Measurements from ENCODE around the gene LHFPL3. TPM values are rescaled to one million over a fixed set of nuclear protein-coding genes. Genes with fewer than 3 reads are reported as not detected.
"Not testable (repeated sequence)": the region's sequence is repeated elsewhere in the genome, so short reads cannot be mapped to it uniquely, and the experiment has no call there.

LHFPL3 gene
- total and polyA plus RNA-seq, 2 experiments from 2014 or later, result not detected

DNA sequence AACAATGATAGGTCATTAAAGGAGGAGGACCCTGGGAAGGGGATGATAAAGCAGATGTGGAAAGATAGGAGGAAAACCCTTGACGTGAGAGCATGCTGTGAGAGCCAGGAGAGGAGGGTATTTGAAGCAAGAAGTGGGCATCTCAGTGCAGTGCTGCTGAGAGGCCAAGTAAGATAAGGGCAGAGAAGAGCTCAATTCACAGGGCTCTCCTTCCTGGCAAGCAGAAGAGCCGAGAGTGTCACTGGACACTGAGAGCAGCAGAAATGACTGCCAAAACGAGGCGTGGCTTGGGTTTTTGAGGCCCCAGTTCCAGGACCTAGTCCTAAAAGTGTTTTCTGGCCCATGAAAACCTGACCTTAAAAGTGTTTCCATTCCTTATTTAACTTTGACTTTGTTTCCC, 213.5 kb downstream of the LHFPL3 start:
- TF ChIP-seq, protein P1, sequence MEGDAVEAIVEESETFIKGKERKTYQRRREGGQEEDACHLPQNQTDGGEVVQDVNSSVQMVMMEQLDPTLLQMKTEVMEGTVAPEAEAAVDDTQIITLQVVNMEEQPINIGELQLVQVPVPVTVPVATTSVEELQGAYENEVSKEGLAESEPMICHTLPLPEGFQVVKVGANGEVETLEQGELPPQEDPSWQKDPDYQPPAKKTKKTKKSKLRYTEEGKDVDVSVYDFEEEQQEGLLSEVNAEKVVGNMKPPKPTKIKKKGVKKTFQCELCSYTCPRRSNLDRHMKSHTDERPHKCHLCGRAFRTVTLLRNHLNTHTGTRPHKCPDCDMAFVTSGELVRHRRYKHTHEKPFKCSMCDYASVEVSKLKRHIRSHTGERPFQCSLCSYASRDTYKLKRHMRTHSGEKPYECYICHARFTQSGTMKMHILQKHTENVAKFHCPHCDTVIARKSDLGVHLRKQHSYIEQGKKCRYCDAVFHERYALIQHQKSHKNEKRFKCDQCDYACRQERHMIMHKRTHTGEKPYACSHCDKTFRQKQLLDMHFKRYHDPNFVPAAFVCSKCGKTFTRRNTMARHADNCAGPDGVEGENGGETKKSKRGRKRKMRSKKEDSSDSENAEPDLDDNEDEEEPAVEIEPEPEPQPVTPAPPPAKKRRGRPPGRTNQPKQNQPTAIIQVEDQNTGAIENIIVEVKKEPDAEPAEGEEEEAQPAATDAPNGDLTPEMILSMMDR (IDR thresholded peaks at IDR 0.05; ENCODE audit: low read depth, low read length), result no peak
- peaks cover 5% of the 10 kb centered on the region for H3K4me1 ChIP-seq (ENCODE audit: low read depth)
- H3K36me3 ChIP-seq, result no peaks in the 10 kb centered on the region
- no peaks in the 10 kb centered on the region for H3K9me3 ChIP-seq (ENCODE audit: low read depth)
- H3K4me3 ChIP-seq, result no peak overlapping the region
- H3K27ac ChIP-seq, result no peak overlapping the region
- no peaks in the 10 kb centered on the region for H3K27me3 ChIP-seq
- DNase-seq (ENCODE audit: low read depth in 1 of 2, low spot score in 1 of 2), result no peak

DNA sequence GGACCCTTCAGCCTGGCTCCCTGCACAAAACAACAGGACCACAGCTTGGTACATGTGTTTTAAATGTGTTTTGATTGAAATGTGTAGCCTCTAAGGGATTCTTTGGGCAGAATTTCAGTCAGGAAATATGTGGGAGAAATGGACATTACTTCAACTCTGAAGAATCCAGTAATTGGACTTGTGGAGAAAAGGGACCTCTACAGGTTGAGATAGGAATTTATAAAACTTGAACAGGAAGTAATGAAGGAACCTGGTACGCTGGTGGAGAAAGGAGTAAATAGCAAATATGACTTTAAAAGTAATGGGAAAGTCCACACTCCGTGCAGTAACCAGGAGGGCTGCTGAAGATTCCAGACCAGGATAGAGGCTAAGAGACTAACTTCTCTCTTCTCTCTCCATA, 220.5 kb downstream of the LHFPL3 start:
- no peak overlapping the region for H3K4me3 ChIP-seq
- H3K27ac ChIP-seq, result no peak overlapping the region
- H3K27me3 ChIP-seq, result no peaks in the 10 kb centered on the region
- H3K4me1 ChIP-seq (ENCODE audit: low read depth), result no peaks in the 10 kb centered on the region
- DNase-seq (ENCODE audit: low read depth in 1 of 2, low spot score in 1 of 2), result peak in 1 of 2 donors; percentile 8
- H3K36me3 ChIP-seq, result no peaks in the 10 kb centered on the region
- TF ChIP-seq, protein P1 (IDR thresholded peaks at IDR 0.05; ENCODE audit: low read depth, low read length), result no peak
- H3K9me3 ChIP-seq (ENCODE audit: low read depth), result no peaks in the 10 kb centered on the region

DNA sequence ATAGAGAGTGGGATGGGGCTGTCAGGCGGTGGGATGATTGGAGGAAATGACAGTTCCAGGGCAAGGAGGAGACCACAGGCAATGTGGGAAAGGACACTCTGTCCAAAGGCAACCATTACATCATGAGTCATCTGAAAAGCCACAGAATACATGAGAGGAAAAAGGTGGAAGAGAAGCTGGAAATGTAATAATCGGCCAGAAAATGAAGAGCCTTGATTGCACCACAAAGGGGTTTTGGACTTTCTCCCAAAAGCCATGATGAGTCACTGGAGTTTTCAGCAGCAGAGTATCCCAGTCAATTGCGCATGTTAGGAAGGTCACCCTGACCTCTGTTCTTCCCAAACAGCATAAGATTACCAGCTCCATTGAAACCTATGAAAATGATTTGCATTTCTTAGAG, 222.0 kb downstream of the LHFPL3 start:
- DNase-seq (ENCODE audit: low read depth in 1 of 2, low spot score in 1 of 2), result no peak
- Histone ChIP-seq H3K27me3 (no peaks in the 10 kb centered on the region), H3K4me3 (no peak overlapping the region), H3K9me3 (ENCODE audit: low read depth) (no peaks in the 10 kb centered on the region), H3K36me3 (no peaks in the 10 kb centered on the region), H3K4me1 (ENCODE audit: low read depth) (no peaks in the 10 kb centered on the region), H3K27ac (no peak overlapping the region)
- TF ChIP-seq, protein P1 (IDR thresholded peaks at IDR 0.05; ENCODE audit: low read depth, low read length), result no peak

DNA sequence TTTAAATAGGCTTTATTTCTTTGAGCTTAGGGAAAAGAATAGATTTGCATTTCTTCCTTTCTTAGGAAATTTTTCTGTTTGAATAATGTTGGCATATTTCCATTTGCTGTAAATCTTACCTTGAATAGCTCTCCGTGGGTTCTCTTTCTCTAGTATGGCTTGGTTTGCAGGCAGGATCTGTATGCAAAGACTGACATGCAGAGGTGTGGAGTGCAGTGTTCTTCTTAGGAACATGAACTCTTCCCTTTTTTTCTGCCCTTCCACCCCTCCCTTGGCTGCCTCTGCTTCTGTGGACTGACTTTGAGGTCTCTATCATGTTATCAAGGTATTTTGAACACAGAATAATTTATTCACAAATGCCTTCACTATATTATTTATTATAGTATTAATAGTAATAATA, 222.8 kb downstream of the LHFPL3 start:
- Histone ChIP-seq H3K9me3 (ENCODE audit: low read depth) (no peaks in the 10 kb centered on the region), H3K4me1 (ENCODE audit: low read depth) (no peaks in the 10 kb centered on the region)
- TF ChIP-seq, protein P1 (IDR thresholded peaks at IDR 0.05; ENCODE audit: low read depth, low read length), result no peak

DNA sequence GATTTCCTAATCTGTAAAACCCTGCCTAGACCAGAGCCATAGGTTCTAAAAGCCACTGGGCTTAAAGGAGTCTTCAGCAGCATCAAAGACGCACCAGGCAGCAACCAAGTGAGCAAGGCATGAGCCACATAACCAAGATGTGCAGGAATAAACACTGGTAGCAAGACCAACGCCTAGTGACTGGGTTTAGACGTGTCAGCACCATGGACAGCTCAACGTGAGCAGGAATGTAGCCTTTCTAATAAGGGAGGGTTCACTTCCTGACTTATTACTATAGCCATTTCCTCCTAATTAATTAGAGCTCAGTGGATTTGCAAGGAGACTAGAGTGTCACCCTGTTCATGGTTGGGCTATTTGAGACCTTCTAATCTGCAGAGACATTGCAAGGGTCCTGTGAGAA, 223.7 kb downstream of the LHFPL3 start:
- no peaks in the 10 kb centered on the region for H3K9me3 ChIP-seq (ENCODE audit: low read depth)
- no peaks in the 10 kb centered on the region for H3K4me1 ChIP-seq (ENCODE audit: low read depth)
- no peak overlapping the region for H3K27ac ChIP-seq
- H3K27me3 ChIP-seq, result no peaks in the 10 kb centered on the region
- H3K36me3 ChIP-seq, result no peaks in the 10 kb centered on the region
- no peak overlapping the region for H3K4me3 ChIP-seq
- peak; percentile 13 to 85 for DNase-seq (ENCODE audit: low read depth in 1 of 2, low spot score in 1 of 2)
- TF ChIP-seq, protein P1 (IDR thresholded peaks at IDR 0.05; ENCODE audit: low read depth, low read length), result no peak

More for the DNA sequence above, 222.8 kb downstream of the LHFPL3 start:
- Histone ChIP-seq H3K4me3 (no peak overlapping the region), H3K27ac (no peak overlapping the region), H3K27me3 (no peaks in the 10 kb centered on the region), H3K36me3 (no peaks in the 10 kb centered on the region)
- DNase-seq (ENCODE audit: low read depth in 1 of 2, low spot score in 1 of 2), result no peak

DNA sequence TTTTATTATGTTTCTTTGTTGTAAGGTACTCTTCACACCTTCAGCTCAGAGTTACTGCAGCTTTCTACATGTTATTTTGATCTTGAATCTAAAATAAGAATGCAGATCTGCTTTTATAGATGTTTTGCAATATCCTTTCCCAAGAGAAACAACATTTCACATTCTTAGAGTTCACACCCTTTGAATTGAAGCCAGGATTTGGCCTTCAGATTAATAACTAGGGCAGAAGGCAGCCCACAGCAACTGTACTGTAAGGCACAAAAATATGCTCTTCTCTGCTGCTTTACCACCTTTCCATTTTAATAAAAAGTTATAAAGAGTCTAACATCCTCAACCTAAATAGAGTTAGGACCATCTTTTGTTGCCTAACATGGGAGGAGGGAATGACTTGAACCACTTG, 224.7 kb downstream of the LHFPL3 start:
- no peaks in the 10 kb centered on the region for H3K9me3 ChIP-seq (ENCODE audit: low read depth)
- no peak overlapping the region for H3K4me3 ChIP-seq
- H3K36me3 ChIP-seq, result no peaks in the 10 kb centered on the region
- TF ChIP-seq, protein P1 (IDR thresholded peaks at IDR 0.05; ENCODE audit: low read depth, low read length), result no peak
- H3K27ac ChIP-seq, result no peak overlapping the region
- no peak for DNase-seq (ENCODE audit: low read depth in 1 of 2, low spot score in 1 of 2)
- H3K27me3 ChIP-seq, result no peaks in the 10 kb centered on the region
- no peaks in the 10 kb centered on the region for H3K4me1 ChIP-seq (ENCODE audit: low read depth)

DNA sequence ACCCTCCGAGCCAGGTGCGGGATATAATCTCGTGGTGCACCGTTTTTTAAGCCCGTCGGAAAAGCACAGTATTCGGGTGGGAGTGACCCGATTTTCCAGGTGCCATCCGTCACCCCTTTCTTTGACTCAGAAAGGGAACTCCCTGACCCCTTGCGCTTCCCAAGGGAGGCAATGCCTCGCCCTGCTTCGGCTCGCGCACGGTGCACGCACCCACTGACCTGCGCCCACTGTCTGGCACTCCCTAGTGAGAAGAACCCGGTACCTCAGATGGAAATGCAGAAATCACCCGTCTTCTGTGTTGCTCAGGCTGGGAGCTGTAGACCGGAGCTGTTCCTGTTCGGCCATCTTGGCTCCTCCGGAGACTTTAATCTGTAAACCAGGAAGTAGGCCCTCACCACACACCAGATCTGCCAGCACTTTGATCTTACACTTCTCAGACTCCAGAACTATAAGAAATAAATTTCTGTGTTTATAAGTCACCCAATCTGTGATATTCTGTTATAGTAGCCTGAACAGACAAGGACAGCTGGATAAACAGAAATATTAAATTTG, 235.0 kb downstream of the LHFPL3 start:
- not testable (repeated sequence) for H3K27ac ChIP-seq; H3K36me3 ChIP-seq; H3K9me3 ChIP-seq (ENCODE audit: low read depth); H3K4me1 ChIP-seq (ENCODE audit: low read depth); H3K4me3 ChIP-seq; H3K27me3 ChIP-seq; DNase-seq (ENCODE audit: low read depth in 1 of 2, low spot score in 1 of 2)
